Embryonic facial prominence (tissue), 1 donor: ENCODE results near the gene TLCD5.

ENCODE experiments used
- DNase-seq: peaks from one replicate; pipeline ENCODE4 v3.0.0-alpha.2; 2016; ENCODE audit errors: extremely low spot score

The TLCD5 gene

GRCh38 chr11:120307476-120307875 lies 17.6 kb upstream of the TLCD5 start:
- DNase-seq: no peak

GRCh38 chr11:120308081-120308480 lies 17.0 kb upstream of the TLCD5 start:
- DNase-seq: no peak

- no peak for DNase-seq
Measured at GRCh38 chr11:120310870-120311269, 14.2 kb upstream of the TLCD5 start.

GRCh38 chr11:120314861-120315260 lies 10.2 kb upstream of the TLCD5 start:
- DNase-seq: no peak

GRCh38 chr11:120316880-120317688 lies 8.0 kb upstream of the TLCD5 start:
- DNase-seq: no peak

GRCh38 chr11:120317689-120318480 lies 7.2 kb upstream of the TLCD5 start:
- no peak for DNase-seq

- no peak for DNase-seq
Measured at GRCh38 chr11:120318906-120319305, 6.2 kb upstream of the TLCD5 start.

GRCh38 chr11:120326228-120326627 lies 1.1 kb downstream of the TLCD5 start:
- DNase-seq: no peak

GRCh38 chr11:120326845-120327281 lies 1.8 kb downstream of the TLCD5 start:
- no peak for DNase-seq

- no peak for DNase-seq
Measured at GRCh38 chr11:120327311-120327710, 2.2 kb downstream of the TLCD5 start.

- no peak for DNase-seq
Measured at GRCh38 chr11:120329556-120329955, 4.5 kb downstream of the TLCD5 start.

GRCh38 chr11:120330045-120330444 lies 4.9 kb downstream of the TLCD5 start:
- no peak for DNase-seq

GRCh38 chr11:120331301-120331996 lies 6.3 kb downstream of the TLCD5 start:
- no peak for DNase-seq

GRCh38 chr11:120332822-120333716 lies 8.0 kb downstream of the TLCD5 start:
- DNase-seq: no peak

- DNase-seq: no peak
Measured at GRCh38 chr11:120333801-120334200, 8.7 kb downstream of the TLCD5 start.

- DNase-seq: no peak
Measured at GRCh38 chr11:120334332-120334731, 9.2 kb downstream of the TLCD5 start.

- DNase-seq: peak; percentile 79
Measured at GRCh38 chr11:120334894-120335462, 9.9 kb downstream of the TLCD5 start.

- DNase-seq: no peak
Measured at GRCh38 chr11:120335556-120335907, 10.4 kb downstream of the TLCD5 start.

GRCh38 chr11:120335908-120336640 lies 11.0 kb downstream of the TLCD5 start, which contains the start of gene ARHGEF12:
TSS of gene ARHGEF12 (plus strand) at chr11:120336413. CDS start at chr11:120337244, 831 bp downstream.
- peak; percentile 91 for DNase-seq
